ENCODE data around the gene SAMD4B. TPM values are rescaled to one million over a fixed set of nuclear protein-coding genes. Genes with fewer than 3 reads are reported as not detected.

Gene SAMD4B
- total RNA-seq, 2 experiments from 2014 or later: 65.0 to 66.9 TPM

GRCh38 chr19:39341129-39341718, 997 bp upstream of the SAMD4B start:
- peak overlapping the region; percentile 91 for H3K27ac Mint-ChIP-seq
- no peaks in the 10 kb centered on the region for H3K9me3 ChIP-seq (ENCODE audit: control insufficient read depth in 1 of 2, insufficient read depth in 1 of 2, low read length in 2 of 2)
- intact Hi-C loops (cut with DNase I, micrococcal nuclease): loop anchor here (2.0 to 10.0 kb wide), 6 partner anchors 50 to 944 kb away; partner anchors contain the start of genes EID2B (in 2 of the 2), AKT2 (in 1 of the 2), MED29 (in 1 of the 2) and PAF1 (in 1 of the 2)
- H3K27me3 Mint-ChIP-seq: no peaks in the 10 kb centered on the region
- TF ChIP-seq CTCF (IDR thresholded peaks at IDR 0.05): no peak
- peak in 9 of 14 experiments; percentile 5 to 65 (median 42) for DNase-seq
- ChIA-PET CTCF (interaction anchor here (0.6 to 1.9 kb wide), 8 partner anchors 13 to 161 kb away, joined by 3 to 10 read pairs (median 6); partner anchors contain the start of genes MED29, PAF1 and PLEKHG2), POLR2A (interaction anchor here (1.0 to 3.4 kb wide), 10 partner anchors 13 to 1007 kb away, joined by 3 to 26 read pairs (median 5); partner anchors contain the start of genes C19orf47, MED29, PAF1 and PAK4)
- H3K27me3 ChIP-seq (ENCODE audit: control insufficient read depth in 1 of 2, insufficient read depth in 2 of 2, low read length in 2 of 2): no peaks in the 10 kb centered on the region
- peaks cover 75% of the 10 kb centered on the region for H3K4me1 Mint-ChIP-seq (ENCODE audit: low read depth)
- peak overlapping the region; percentile 85 for H3K4me3 ChIP-seq (ENCODE audit: low read length)
- peak overlapping the region; percentile 99 for H3K4me3 Mint-ChIP-seq
- no peaks in the 10 kb centered on the region for H3K9me3 Mint-ChIP-seq
- H3K4me1 ChIP-seq (ENCODE audit: insufficient read depth, low read length): peaks cover 71% of the 10 kb centered on the region
- no peak for ATAC-seq (ENCODE audit: poor library complexity)
- H3K36me3 ChIP-seq (ENCODE audit: insufficient read depth, low read length): peaks cover 11% of the 10 kb centered on the region
- H3K27ac ChIP-seq (ENCODE audit: low read depth in 1 of 2, low read length in 2 of 2): peak overlapping the region; percentile 65 to 82
- H3K36me3 Mint-ChIP-seq (ENCODE audit: low read depth): peaks cover 21% of the 10 kb centered on the region

GRCh38 chr19:39342647-39343305, 555 bp downstream of the SAMD4B start:
- Histone ChIP-seq H3K4me3 (ENCODE audit: low read length) (peak overlapping the region; percentile 83), H3K9me3 (ENCODE audit: control insufficient read depth in 1 of 2, insufficient read depth in 1 of 2, low read length in 2 of 2) (no peaks in the 10 kb centered on the region), H3K36me3 (ENCODE audit: insufficient read depth, low read length) (peaks cover 14% of the 10 kb centered on the region), H3K4me1 (ENCODE audit: insufficient read depth, low read length) (peaks cover 57% of the 10 kb centered on the region), H3K27ac (ENCODE audit: low read depth in 1 of 2, low read length in 2 of 2) (peak overlapping the region; percentile 27 to 60), H3K27me3 (ENCODE audit: control insufficient read depth in 1 of 2, insufficient read depth in 2 of 2, low read length in 2 of 2) (no peaks in the 10 kb centered on the region)
- DNase-seq (peak in 1 of 14 experiments; percentile 34), ATAC-seq (ENCODE audit: poor library complexity) (no peak)
- peak overlapping the region; percentile 88 for H3K4me3 Mint-ChIP-seq
- peaks cover 77% of the 10 kb centered on the region for H3K4me1 Mint-ChIP-seq (ENCODE audit: low read depth)
- ChIA-PET CTCF (interaction anchor here (0.8 to 1.9 kb wide), 8 partner anchors 15 to 189 kb away, joined by 3 to 10 read pairs (median 6); partner anchors contain the start of genes MED29, PAF1 and PLEKHG2), POLR2A (interaction anchor here (0.6 to 3.4 kb wide), 20 partner anchors 14 to 1921 kb away, joined by 3 to 26 read pairs (median 4); partner anchors contain the start of genes ACTMAP, C19orf47, MED29 and MRPS12)
- H3K36me3 Mint-ChIP-seq (ENCODE audit: low read depth): peaks cover 37% of the 10 kb centered on the region
- no peak for TF ChIP-seq CTCF (IDR thresholded peaks at IDR 0.05)
- no peaks in the 10 kb centered on the region for H3K27me3 Mint-ChIP-seq
- intact Hi-C loops (cut with DNase I, micrococcal nuclease): loop anchor here (1.0 to 10.0 kb wide), 5 partner anchors 49 to 942 kb away; partner anchors contain the start of genes EID2B (in 2 of the 2), AKT2 (in 1 of the 2), MED29 (in 1 of the 2) and PAF1 (in 1 of the 2)
- no peaks in the 10 kb centered on the region for H3K9me3 Mint-ChIP-seq
- peak overlapping the region; percentile 74 for H3K27ac Mint-ChIP-seq

- Mint-ChIP-seq H3K36me3 (ENCODE audit: low read depth) (peaks cover 62% of the 10 kb centered on the region), H3K27me3 (no peaks in the 10 kb centered on the region), H3K4me1 (ENCODE audit: low read depth) (peaks cover 75% of the 10 kb centered on the region), H3K4me3 (peak overlapping the region; percentile 69), H3K9me3 (no peaks in the 10 kb centered on the region), H3K27ac (peak overlapping the region; percentile 74)
- no peak for DNase-seq
- Histone ChIP-seq H3K27me3 (ENCODE audit: control insufficient read depth in 1 of 2, insufficient read depth in 2 of 2, low read length in 2 of 2) (no peaks in the 10 kb centered on the region), H3K9me3 (ENCODE audit: control insufficient read depth in 1 of 2, insufficient read depth in 1 of 2, low read length in 2 of 2) (no peaks in the 10 kb centered on the region), H3K36me3 (ENCODE audit: insufficient read depth, low read length) (peaks cover 20% of the 10 kb centered on the region), H3K4me1 (ENCODE audit: insufficient read depth, low read length) (peaks cover 41% of the 10 kb centered on the region), H3K27ac (ENCODE audit: low read depth in 1 of 2, low read length in 2 of 2) (no peak overlapping the region), H3K4me3 (ENCODE audit: low read length) (no peak overlapping the region)
- intact Hi-C loops (cut with DNase I, micrococcal nuclease): loop anchor here (10.0 kb wide), 2 partner anchors 189 to 939 kb away; partner anchors contain the start of genes AKT2 (in 1 of the 2) and EID2B (in 1 of the 2)
- POLR2A ChIA-PET: interaction anchor here (1.2 to 1.3 kb wide), 3 partner anchors 10 to 58 kb away, joined by 3 read pairs; partner anchors contain the start of genes GMFG and PAF1
- ATAC-seq (ENCODE audit: poor library complexity): no peak
- TF ChIP-seq CTCF (IDR thresholded peaks at IDR 0.05): no peak
- CTCF ChIA-PET: interaction anchor here (0.9 to 1.3 kb wide), 3 partner anchors 52 to 224 kb away, joined by 3 to 4 read pairs (median 3); partner anchors contain the start of gene ZFP36
Observed at GRCh38 chr19:39345956-39346355, 3.7 kb downstream of the SAMD4B start.
